GM12865 (cell line): ENCODE data around the gene FLRT3.

Source experiments
- DNase-seq: peaks from one replicate; pipeline ENCODE4 v3.0.0; 2010; ENCODE audit warnings: low read depth
- H3K4me3 ChIP-seq: 2 replicates; pipeline ENCODE4 v1.5.1; 2011; ENCODE audit warnings: mild to moderate bottlenecking, low read depth, low read length, control low read depth
- TF ChIP-seq, protein P1 (sequence below): IDR thresholded peaks from 2 replicates; pipeline ENCODE4 v1.5.1; 2011; ENCODE audit warnings: low read length, control low read depth, low read depth, inconsistent platforms; ENCODE audit not compliant: insufficient read depth; ENCODE audit errors: missing control alignments

FLRT3 gene

DNA sequence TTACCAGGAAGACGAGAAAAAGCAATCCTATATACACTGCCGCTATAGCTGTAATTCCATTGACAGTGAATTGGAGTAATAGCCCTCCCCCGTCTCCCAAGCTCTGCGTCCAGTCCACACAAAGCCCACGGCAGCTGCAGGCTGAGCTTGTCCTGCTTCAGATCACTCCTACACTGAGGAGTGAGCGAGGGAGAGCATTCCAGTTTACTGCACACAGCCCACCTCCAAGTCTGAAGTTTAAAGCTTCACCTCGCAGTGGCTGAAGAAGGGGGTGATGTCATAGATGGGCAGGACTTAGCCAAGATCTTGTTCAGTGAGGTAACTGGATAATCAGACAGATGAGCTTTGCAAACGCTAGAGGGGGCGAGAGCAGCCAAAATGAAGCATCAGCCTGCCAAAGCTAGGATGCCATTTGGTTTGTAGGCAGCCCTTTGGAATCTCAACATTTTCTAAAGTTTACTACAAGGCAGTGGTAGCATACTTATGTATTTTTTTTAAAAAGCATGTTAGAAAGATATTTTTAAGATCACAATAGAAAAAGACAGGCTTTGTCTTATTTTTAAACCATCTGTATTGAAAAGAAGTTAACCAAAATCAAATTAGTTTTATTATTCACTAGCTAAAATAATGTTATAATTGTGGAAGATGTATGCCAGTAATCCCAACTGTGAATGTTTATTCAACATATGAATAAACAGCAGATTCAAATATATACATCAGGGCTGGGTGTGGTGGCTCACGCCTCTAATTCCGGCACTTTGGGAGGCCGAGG is at the start of gene FLRT3:
FLRT3 (minus strand) TSS at position 213 of the 772 bp plus-strand sequence. CDS start 10,106 bp downstream, outside the sequence.
- TF ChIP-seq, protein P1, sequence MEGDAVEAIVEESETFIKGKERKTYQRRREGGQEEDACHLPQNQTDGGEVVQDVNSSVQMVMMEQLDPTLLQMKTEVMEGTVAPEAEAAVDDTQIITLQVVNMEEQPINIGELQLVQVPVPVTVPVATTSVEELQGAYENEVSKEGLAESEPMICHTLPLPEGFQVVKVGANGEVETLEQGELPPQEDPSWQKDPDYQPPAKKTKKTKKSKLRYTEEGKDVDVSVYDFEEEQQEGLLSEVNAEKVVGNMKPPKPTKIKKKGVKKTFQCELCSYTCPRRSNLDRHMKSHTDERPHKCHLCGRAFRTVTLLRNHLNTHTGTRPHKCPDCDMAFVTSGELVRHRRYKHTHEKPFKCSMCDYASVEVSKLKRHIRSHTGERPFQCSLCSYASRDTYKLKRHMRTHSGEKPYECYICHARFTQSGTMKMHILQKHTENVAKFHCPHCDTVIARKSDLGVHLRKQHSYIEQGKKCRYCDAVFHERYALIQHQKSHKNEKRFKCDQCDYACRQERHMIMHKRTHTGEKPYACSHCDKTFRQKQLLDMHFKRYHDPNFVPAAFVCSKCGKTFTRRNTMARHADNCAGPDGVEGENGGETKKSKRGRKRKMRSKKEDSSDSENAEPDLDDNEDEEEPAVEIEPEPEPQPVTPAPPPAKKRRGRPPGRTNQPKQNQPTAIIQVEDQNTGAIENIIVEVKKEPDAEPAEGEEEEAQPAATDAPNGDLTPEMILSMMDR, result peak; percentile 74
- H3K4me3 ChIP-seq, result peak within 1 kb of the TSS; percentile 67
- peak; percentile 90 for DNase-seq

DNA sequence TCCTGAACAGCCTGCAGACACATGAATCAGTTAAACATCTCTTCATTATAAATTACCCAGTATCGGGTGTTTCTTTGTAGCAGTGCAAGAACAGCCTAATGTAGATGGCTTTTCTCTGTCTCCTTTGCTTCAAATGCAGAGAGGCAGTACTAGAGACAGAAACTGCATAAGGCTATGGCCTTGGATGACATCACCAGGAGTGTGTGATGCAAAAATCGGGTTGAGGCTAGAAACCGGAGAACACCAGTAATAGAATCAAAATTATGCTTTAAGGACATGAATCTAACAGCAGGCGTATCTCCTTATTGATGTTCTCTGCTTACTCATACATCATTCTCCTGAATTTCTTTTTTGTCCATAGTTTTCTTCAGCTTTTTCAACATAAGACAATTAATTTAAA is 49.3 kb upstream of the FLRT3 start:
- TF ChIP-seq, protein P1, result no peak
- no peak for DNase-seq
- no peak overlapping the region for H3K4me3 ChIP-seq

GRCh38 chr20:14385176-14385740 is 47.8 kb upstream of the FLRT3 start:
- H3K4me3 ChIP-seq, result no peak overlapping the region
- TF ChIP-seq, protein P1, result no peak
- DNase-seq, result no peak

DNA sequence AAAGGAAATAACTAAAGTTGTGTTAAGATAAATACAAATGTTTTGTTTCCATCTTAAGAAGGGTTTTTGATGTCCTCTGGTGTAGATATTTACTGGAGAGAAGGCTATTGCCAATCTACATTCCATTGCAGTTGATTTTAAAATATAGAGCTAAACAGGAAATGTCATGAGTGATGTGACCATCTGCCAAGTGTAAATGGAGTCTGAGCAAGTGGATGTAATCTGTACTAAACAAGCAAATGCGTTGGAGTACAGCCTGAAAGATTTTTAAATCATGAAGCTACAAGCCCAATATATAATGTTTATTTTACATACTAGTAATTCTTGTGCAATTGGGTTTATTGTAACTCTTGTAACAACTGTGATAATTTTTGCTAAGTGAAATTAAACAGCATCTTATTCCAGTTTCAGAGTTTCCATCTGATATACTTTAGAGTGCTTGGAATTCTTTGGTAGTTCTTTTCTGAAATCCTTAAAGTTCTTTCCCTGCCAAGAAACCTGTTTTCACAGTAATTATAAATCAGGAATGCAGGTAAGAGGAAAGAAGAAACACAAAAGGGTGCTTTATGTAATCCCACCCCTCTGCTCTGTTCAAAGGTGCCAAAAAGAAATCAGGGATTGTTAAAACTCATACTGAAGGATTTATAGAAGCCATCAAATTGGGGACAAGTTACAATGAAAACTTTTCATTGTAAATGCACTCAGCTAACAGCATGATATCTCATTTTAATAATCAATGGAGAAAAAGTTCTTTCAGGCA is 47.2 kb upstream of the FLRT3 start:
- TF ChIP-seq, protein P1, result no peak
- no peak for DNase-seq
- H3K4me3 ChIP-seq, result no peak overlapping the region

DNA sequence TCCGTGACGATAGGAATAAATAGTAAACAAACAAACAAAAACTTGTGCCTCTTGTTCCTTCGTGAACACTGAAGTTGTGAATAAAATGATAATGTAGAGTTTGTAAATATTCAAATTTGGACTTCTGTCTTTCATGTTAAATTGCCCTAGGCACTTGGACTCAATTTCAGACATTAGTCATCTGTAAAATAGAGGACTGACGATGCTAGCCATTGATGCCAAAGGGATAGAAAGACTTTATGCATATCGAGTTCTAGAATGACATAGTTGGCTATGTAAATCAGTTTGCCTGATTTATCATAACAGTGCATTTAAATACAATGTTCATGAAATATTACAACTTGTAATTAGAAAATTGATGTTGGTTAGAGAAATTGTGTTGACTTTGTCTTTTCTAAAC is 45.9 kb upstream of the FLRT3 start:
- no peak overlapping the region for H3K4me3 ChIP-seq
- DNase-seq, result no peak
- TF ChIP-seq, protein P1, result no peak

GRCh38 chr20:14378326-14378725 is 40.9 kb upstream of the FLRT3 start:
- TF ChIP-seq, protein P1, result no peak
- H3K4me3 ChIP-seq, result no peak overlapping the region
- DNase-seq, result no peak
